Liver (tissue), 3 donors: Measurements from ENCODE around the gene TNFRSF12A.

Source experiments
- EGR1 ChIP-seq, 2 donors: IDR thresholded peaks; 2 replicates each; pipeline ENCODE4 v1.6.1; 2016 to 2018; ENCODE audit warnings: antibody characterized with exemption in 2 of 2, low read depth in 2 of 2
- RAD21 ChIP-seq, 2 donors: IDR thresholded peaks; 2 replicates each; pipeline ENCODE4 v1.6.1; 2016; ENCODE audit warnings: antibody characterized with exemption in 2 of 2, mild to moderate bottlenecking in 2 of 2
- RXRA ChIP-seq, 2 donors: IDR thresholded peaks; 2 replicates each; pipeline ENCODE4 v1.6.1; 2017 to 2018; ENCODE audit warnings: antibody characterized with exemption in 2 of 2, mild to moderate bottlenecking in 1 of 2
- TAF1 ChIP-seq: conservative IDR thresholded peaks from 2 replicates; pipeline ENCODE4 v1.6.1; 2016; ENCODE audit warnings: antibody characterized with exemption, mild to moderate bottlenecking
- YY1 ChIP-seq: IDR thresholded peaks from 2 replicates; pipeline ENCODE4 v1.6.1; 2016; ENCODE audit warnings: antibody characterized with exemption, mild to moderate bottlenecking
- TF ChIP-seq, protein P1 (sequence below): IDR thresholded peaks from 2 replicates; pipeline ENCODE4 v1.6.1; 2016; ENCODE audit warnings: antibody characterized with exemption, mild to moderate bottlenecking
- TF ChIP-seq, protein P2 (sequence below): fragments of 150-350 bp; IDR thresholded peaks from 2 replicates; pipeline ENCODE4 v1.5.1; 2017; ENCODE audit warnings: improper control_type of control experiment, low read depth, low read length; ENCODE audit not compliant: missing input control
- donor health status: healthy.
- donor health status: healthy.

DNA sequence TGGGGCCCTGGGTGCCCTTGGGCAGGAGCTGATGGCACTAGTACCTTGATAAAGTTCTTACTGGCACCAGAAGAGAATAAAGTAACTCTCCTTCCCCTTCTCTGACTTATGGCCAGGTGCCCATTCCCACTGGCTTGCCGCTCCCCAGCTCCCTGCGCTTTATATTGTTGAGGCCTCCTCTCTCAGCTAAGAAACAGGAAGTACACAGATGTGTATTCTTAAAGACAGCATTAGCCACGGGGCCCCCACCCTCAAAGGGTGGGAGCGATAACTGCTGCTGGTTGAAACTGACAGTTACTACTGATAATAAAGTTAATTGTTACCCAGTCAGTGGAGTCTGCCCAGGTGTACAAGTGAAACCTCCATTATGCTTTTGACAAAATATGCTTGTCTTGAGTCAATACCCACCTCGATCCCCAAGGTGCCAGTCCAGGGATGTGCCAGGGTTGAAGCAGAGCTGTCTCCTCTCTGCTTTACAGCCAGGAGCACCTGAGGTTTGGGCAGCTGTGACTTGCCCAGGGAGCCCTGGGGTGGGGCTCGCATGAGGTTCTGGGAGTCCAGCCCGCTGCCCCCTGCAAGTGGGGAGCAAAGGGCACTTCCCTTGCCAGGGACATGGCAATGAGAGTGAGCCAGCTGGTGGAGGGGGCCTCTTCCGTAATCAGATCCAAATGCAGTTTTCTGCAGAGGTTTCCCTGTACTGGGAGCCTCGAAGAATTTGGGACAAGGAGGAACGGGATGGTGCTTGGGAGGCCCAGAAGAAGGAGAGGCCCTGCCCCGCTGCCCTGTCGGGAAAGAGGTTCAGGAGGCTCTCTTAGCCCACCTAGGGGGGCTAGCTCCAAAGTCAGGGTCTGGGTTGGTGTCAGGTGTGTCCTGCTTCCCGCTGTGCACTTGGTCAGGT is 12.9 kb upstream of the TNFRSF12A start:
- TF ChIP-seq, protein P1, sequence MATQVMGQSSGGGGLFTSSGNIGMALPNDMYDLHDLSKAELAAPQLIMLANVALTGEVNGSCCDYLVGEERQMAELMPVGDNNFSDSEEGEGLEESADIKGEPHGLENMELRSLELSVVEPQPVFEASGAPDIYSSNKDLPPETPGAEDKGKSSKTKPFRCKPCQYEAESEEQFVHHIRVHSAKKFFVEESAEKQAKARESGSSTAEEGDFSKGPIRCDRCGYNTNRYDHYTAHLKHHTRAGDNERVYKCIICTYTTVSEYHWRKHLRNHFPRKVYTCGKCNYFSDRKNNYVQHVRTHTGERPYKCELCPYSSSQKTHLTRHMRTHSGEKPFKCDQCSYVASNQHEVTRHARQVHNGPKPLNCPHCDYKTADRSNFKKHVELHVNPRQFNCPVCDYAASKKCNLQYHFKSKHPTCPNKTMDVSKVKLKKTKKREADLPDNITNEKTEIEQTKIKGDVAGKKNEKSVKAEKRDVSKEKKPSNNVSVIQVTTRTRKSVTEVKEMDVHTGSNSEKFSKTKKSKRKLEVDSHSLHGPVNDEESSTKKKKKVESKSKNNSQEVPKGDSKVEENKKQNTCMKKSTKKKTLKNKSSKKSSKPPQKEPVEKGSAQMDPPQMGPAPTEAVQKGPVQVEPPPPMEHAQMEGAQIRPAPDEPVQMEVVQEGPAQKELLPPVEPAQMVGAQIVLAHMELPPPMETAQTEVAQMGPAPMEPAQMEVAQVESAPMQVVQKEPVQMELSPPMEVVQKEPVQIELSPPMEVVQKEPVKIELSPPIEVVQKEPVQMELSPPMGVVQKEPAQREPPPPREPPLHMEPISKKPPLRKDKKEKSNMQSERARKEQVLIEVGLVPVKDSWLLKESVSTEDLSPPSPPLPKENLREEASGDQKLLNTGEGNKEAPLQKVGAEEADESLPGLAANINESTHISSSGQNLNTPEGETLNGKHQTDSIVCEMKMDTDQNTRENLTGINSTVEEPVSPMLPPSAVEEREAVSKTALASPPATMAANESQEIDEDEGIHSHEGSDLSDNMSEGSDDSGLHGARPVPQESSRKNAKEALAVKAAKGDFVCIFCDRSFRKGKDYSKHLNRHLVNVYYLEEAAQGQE: peak; percentile 57
- TF ChIP-seq, protein P2, sequence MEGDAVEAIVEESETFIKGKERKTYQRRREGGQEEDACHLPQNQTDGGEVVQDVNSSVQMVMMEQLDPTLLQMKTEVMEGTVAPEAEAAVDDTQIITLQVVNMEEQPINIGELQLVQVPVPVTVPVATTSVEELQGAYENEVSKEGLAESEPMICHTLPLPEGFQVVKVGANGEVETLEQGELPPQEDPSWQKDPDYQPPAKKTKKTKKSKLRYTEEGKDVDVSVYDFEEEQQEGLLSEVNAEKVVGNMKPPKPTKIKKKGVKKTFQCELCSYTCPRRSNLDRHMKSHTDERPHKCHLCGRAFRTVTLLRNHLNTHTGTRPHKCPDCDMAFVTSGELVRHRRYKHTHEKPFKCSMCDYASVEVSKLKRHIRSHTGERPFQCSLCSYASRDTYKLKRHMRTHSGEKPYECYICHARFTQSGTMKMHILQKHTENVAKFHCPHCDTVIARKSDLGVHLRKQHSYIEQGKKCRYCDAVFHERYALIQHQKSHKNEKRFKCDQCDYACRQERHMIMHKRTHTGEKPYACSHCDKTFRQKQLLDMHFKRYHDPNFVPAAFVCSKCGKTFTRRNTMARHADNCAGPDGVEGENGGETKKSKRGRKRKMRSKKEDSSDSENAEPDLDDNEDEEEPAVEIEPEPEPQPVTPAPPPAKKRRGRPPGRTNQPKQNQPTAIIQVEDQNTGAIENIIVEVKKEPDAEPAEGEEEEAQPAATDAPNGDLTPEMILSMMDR: no peak
- TF ChIP-seq RXRA (IDR thresholded peaks at IDR 0.05): peak; percentile 58 to 70
- TF ChIP-seq RAD21 (IDR thresholded peaks at IDR 0.05): peak in 1 of 2 donors; percentile 8
- TF ChIP-seq TAF1: no peak
- peak in 1 of 2 donors; percentile 15 for TF ChIP-seq EGR1 (IDR thresholded peaks at IDR 0.05; ENCODE audit: low read depth in 2 of 2)
- TF ChIP-seq YY1: peak; percentile 51
